ENCODE results near the gene SUSD1. TPM values are rescaled to one million over a fixed set of nuclear protein-coding genes. Genes with fewer than 3 reads are reported as not detected.

Gene SUSD1
- polyA plus RNA-seq, 1 of the 3 experiments (the other 2 are of a cell fraction): 8.2 TPM

DNA sequence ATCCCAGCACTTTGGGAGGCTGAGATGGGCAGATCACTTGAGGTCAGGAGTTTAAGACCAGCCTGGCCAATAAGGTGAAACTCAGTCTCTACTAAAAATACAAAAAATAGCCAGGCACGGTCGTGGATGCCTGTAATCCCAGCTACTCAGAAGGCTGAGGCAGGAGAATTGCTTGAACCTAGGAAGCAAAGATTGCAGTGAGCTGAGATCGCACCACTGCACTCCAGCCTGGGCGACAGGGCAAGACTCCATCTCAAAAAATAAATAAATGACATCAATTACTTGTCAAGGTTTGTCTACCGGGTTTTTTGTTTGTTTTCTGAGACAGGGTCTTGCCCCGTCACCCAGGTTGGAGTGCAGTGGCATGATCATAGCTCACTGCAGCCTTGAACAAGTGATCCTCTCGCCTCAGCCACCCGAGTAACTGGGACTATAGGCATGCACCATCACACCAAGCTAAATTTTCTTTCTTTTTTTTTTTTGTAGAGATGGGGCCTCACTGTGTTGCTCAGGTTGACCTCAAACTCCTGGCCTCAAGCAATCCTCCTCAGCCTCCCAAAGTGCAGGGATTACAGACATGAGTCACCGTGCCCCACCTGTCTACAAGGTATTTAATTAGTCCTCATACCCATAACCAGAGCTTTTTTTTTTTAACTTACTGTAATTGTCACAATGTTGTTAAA lies 64.9 kb downstream of the SUSD1 start:
- ChIA-PET POLR2A (interaction anchor here (0.6 kb wide), 1 partner anchor 66 kb away, joined by 3 read pairs; no protein-coding TSS in a partner anchor), CTCF (interaction anchor here (0.6 to 1.9 kb wide), 7 partner anchors 11 to 350 kb away, joined by 3 to 5 read pairs (median 3); no protein-coding TSS in a partner anchor)
- Histone ChIP-seq H3F3A (replicated peaks; ENCODE audit: insufficient read depth) (peaks cover 11% of the 10 kb centered on the region), H3K79me2 (ENCODE audit: insufficient read depth) (no peaks in the 10 kb centered on the region), H3K9me2 (no peaks in the 10 kb centered on the region), H3K9ac (no peak overlapping the region), H3K4me1 (ENCODE audit: control insufficient read depth in 1 of 2, insufficient read depth in 2 of 2, low read depth in 1 of 2, low read length in 1 of 2) (peaks cover 0 to 14% of the 10 kb centered on the region in 2 experiments; a peak in 1 of 4 replicates), H4K20me1 (ENCODE audit: insufficient read depth) (no peaks in the 10 kb centered on the region), H3K4me2 (no peak overlapping the region), H2AFZ (ENCODE audit: low read depth) (no peak overlapping the region), H3K27me3 (ENCODE audit: insufficient read depth) (no peaks in the 10 kb centered on the region), H3K9me3 (no peaks in the 10 kb centered on the region), H3K27ac (ENCODE audit: low read depth in 2 of 2, low read length in 1 of 2) (no peak overlapping the region), H3K4me3 (ENCODE audit: low read depth in 2 of 2, low read length in 1 of 2) (no peak overlapping the region), H3K36me3 (replicated peaks in 1 of 2; ENCODE audit: control insufficient read depth in 1 of 2, insufficient read depth in 2 of 2, low read length in 1 of 2) (no peaks in the 10 kb centered on the region)
- TF ChIP-seq SIN3A (IDR thresholded peaks at IDR 0.05; ENCODE audit: borderline replicate concordance, low read depth, low read length) (no peak), TEAD4 (IDR thresholded peaks at IDR 0.05; ENCODE audit: borderline replicate concordance, insufficient read depth) (no peak), YY1 (IDR thresholded peaks at IDR 0.05; ENCODE audit: low read depth) (no peak), CHD2 (IDR thresholded peaks at IDR 0.05; ENCODE audit: low read length, partially characterized antibody) (no peak), RFX5 (IDR thresholded peaks at IDR 0.05; ENCODE audit: low read length) (no peak), RCOR1 (IDR thresholded peaks at IDR 0.05; ENCODE audit: low read length) (no peak), FOXJ3 (CRISPR knock-in tag; IDR thresholded peaks at IDR 0.05) (no peak), JUND (IDR thresholded peaks at IDR 0.05) (no peak), EZH2phosphoT487 (IDR thresholded peaks at IDR 0.05; ENCODE audit: borderline replicate concordance, low read depth) (no peak)
- TF ChIP-seq, protein P1, sequence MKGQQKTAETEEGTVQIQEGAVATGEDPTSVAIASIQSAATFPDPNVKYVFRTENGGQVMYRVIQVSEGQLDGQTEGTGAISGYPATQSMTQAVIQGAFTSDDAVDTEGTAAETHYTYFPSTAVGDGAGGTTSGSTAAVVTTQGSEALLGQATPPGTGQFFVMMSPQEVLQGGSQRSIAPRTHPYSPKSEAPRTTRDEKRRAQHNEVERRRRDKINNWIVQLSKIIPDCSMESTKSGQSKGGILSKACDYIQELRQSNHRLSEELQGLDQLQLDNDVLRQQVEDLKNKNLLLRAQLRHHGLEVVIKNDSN (IDR thresholded peaks at IDR 0.05; ENCODE audit: borderline replicate concordance, low read depth): no peak
- TF ChIP-seq, protein P2, sequence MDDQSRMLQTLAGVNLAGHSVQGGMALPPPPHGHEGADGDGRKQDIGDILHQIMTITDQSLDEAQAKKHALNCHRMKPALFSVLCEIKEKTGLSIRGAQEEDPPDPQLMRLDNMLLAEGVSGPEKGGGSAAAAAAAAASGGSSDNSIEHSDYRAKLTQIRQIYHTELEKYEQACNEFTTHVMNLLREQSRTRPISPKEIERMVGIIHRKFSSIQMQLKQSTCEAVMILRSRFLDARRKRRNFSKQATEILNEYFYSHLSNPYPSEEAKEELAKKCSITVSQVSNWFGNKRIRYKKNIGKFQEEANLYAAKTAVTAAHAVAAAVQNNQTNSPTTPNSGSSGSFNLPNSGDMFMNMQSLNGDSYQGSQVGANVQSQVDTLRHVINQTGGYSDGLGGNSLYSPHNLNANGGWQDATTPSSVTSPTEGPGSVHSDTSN (IDR thresholded peaks at IDR 0.05): no peak
- DNase-seq: no peak
- WGBS (ENCODE audit: low lambda C conversion rate): 87% methylated on average over 9 of the region's 9 CpGs

DNA sequence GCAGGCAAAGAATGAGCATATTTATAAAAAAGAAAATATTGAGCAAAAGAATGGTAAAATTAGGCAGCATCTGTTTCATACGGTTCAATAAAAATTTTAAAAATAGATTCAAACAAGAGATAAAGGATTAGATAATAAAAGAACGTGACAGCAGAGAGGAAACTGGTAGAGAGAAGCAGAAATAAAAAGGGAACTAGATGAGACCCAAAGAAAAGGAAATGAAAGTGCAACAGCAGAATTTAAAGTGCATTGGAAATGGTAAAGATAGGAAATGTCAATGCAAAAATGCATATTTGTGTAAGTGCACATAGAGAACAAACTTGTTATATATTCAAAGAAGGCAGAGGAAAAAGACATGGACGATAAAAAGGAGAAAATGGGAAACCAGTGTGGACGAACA lies 70.2 kb downstream of the SUSD1 start:
- ChIA-PET CTCF (no interaction called here), POLR2A (no interaction called here)
- Histone ChIP-seq H3K36me3 (replicated peaks in 1 of 2; ENCODE audit: control insufficient read depth in 1 of 2, insufficient read depth in 2 of 2, low read length in 1 of 2) (no peaks in the 10 kb centered on the region), H3F3A (replicated peaks; ENCODE audit: insufficient read depth) (peaks cover 3% of the 10 kb centered on the region), H3K9ac (no peak overlapping the region), H3K27ac (ENCODE audit: low read depth in 2 of 2, low read length in 1 of 2) (no peak overlapping the region), H3K4me1 (ENCODE audit: control insufficient read depth in 1 of 2, insufficient read depth in 2 of 2, low read depth in 1 of 2, low read length in 1 of 2) (no peaks in the 10 kb centered on the region), H2AFZ (ENCODE audit: low read depth) (no peak overlapping the region), H3K9me3 (no peaks in the 10 kb centered on the region), H3K27me3 (ENCODE audit: insufficient read depth) (no peaks in the 10 kb centered on the region), H3K9me2 (no peaks in the 10 kb centered on the region), H4K20me1 (ENCODE audit: insufficient read depth) (no peaks in the 10 kb centered on the region), H3K4me2 (no peak overlapping the region), H3K4me3 (ENCODE audit: low read depth in 2 of 2, low read length in 1 of 2) (no peak overlapping the region), H3K79me2 (ENCODE audit: insufficient read depth) (no peaks in the 10 kb centered on the region)
- no peak for DNase-seq
- 87% methylated on average over 4 of the region's 4 CpGs for WGBS (ENCODE audit: low lambda C conversion rate)
- no peak for TF ChIP-seq RAD21 (IDR thresholded peaks at IDR 0.05; ENCODE audit: low read length)
- TF ChIP-seq GABPA (IDR thresholded peaks at IDR 0.05; ENCODE audit: low read depth): no peak
- no peak for TF ChIP-seq RCOR1 (IDR thresholded peaks at IDR 0.05; ENCODE audit: low read length)
- TF ChIP-seq ELF1 (IDR thresholded peaks at IDR 0.05): no peak
- TF ChIP-seq, protein P2 (IDR thresholded peaks at IDR 0.05): no peak
- no peak for TF ChIP-seq NRF1 (IDR thresholded peaks at IDR 0.05; ENCODE audit: low read depth, low read length)

Data from SK-N-SH (cell line).